NCI-H1417 treated with DMSO at 0.1 percent for 48 hours (cell line): ENCODE results near the gene ATM.
"Not testable (repeated sequence)": the region's sequence is repeated elsewhere in the genome, so short reads cannot be mapped to it uniquely, and the experiment has no call there.

Experiments
- DNase-seq: peaks from one replicate; lab custom pipeline; 2025; lab: John Stamatoyannopoulos, UW

The ATM gene

GRCh38 chr11:108220721-108221336 lies 2.0 kb upstream of the ATM start:
- no peak for DNase-seq

GRCh38 chr11:108221371-108221770 lies 1.5 kb upstream of the ATM start:
- DNase-seq = no peak

GRCh38 chr11:108221911-108222573 lies 825 bp upstream of the ATM start:
- DNase-seq = no peak

GRCh38 chr11:108223348-108224149 lies 682 bp downstream of the ATM start:
- no peak for DNase-seq

GRCh38 chr11:108224366-108224765 lies 1.5 kb downstream of the ATM start:
- DNase-seq = no peak

- no peak for DNase-seq
These were observed 2.3 kb downstream of the ATM start for GRCh38 chr11:108224911-108225786.

- no peak for DNase-seq
These were observed 3.2 kb downstream of the ATM start for GRCh38 chr11:108226036-108226435.

GRCh38 chr11:108228251-108228650 lies 5.4 kb downstream of the ATM start:
- no peak for DNase-seq

- no peak for DNase-seq
These were observed 10.5 kb downstream of the ATM start for GRCh38 chr11:108233277-108233945.

GRCh38 chr11:108235192-108235591 lies 12.3 kb downstream of the ATM start:
- DNase-seq = no peak

- no peak for DNase-seq
These were observed 12.8 kb downstream of the ATM start for GRCh38 chr11:108235633-108236032.

- no peak for DNase-seq
These were observed 14.2 kb downstream of the ATM start for GRCh38 chr11:108237058-108237481.

GRCh38 chr11:108239076-108239475 lies 16.2 kb downstream of the ATM start:
- DNase-seq = no peak

- no peak for DNase-seq
These were observed 18.6 kb downstream of the ATM start for GRCh38 chr11:108241330-108242037.

GRCh38 chr11:108242422-108242821 lies 19.6 kb downstream of the ATM start:
- DNase-seq = no peak

GRCh38 chr11:108246308-108246707 lies 23.4 kb downstream of the ATM start:
- no peak for DNase-seq

GRCh38 chr11:108246885-108247284 lies 24.0 kb downstream of the ATM start:
- DNase-seq = no peak

GRCh38 chr11:108253176-108253575 lies 30.3 kb downstream of the ATM start:
- no peak for DNase-seq

GRCh38 chr11:108269583-108269982 lies 46.7 kb downstream of the ATM start:
- DNase-seq = no peak

GRCh38 chr11:108276985-108277616 lies 54.2 kb downstream of the ATM start:
- not testable (repeated sequence) for DNase-seq
